Effector memory CD4-positive, alpha-beta T cell (primary cell): Measurements from ENCODE around the gene RBFOX1.

Experiments
- DNase-seq, 3 donors: peaks; one replicate each; pipeline ENCODE4 v3.0.0-alpha.2; 2020
- H3K27ac ChIP-seq: 2 replicates; pipeline ENCODE4 v1.7.0; 2013; ENCODE audit warnings: mild to moderate bottlenecking, low read length, moderate library complexity; ENCODE audit not compliant: insufficient read depth, poor library complexity, severe bottlenecking
- H3K27me3 ChIP-seq: replicated peaks from 2 replicates; pipeline ENCODE4 v1.7.0; 2013; ENCODE audit warnings: mild to moderate bottlenecking, low read length; ENCODE audit not compliant: insufficient read depth, control insufficient read depth, poor library complexity, severe bottlenecking
- H3K36me3 ChIP-seq: 2 replicates; pipeline ENCODE4 v1.7.0; 2013; ENCODE audit warnings: mild to moderate bottlenecking, low read length, moderate library complexity; ENCODE audit not compliant: control insufficient read depth, insufficient read depth
- H3K4me1 ChIP-seq: 2 replicates; pipeline ENCODE4 v1.7.0; 2013; ENCODE audit warnings: low read length, mild to moderate bottlenecking; ENCODE audit not compliant: control insufficient read depth, insufficient read depth, poor library complexity, severe bottlenecking
- H3K4me3 ChIP-seq: 2 replicates; pipeline ENCODE4 v1.7.0; 2013; ENCODE audit warnings: low read length, low read depth, mild to moderate bottlenecking; ENCODE audit not compliant: insufficient read depth, poor library complexity, severe bottlenecking
- H3K9me3 ChIP-seq: 2 replicates; pipeline ENCODE4 v1.7.0; 2013; ENCODE audit warnings: mild to moderate bottlenecking, low read length, moderate library complexity; ENCODE audit not compliant: control insufficient read depth

RBFOX1 gene

DNA sequence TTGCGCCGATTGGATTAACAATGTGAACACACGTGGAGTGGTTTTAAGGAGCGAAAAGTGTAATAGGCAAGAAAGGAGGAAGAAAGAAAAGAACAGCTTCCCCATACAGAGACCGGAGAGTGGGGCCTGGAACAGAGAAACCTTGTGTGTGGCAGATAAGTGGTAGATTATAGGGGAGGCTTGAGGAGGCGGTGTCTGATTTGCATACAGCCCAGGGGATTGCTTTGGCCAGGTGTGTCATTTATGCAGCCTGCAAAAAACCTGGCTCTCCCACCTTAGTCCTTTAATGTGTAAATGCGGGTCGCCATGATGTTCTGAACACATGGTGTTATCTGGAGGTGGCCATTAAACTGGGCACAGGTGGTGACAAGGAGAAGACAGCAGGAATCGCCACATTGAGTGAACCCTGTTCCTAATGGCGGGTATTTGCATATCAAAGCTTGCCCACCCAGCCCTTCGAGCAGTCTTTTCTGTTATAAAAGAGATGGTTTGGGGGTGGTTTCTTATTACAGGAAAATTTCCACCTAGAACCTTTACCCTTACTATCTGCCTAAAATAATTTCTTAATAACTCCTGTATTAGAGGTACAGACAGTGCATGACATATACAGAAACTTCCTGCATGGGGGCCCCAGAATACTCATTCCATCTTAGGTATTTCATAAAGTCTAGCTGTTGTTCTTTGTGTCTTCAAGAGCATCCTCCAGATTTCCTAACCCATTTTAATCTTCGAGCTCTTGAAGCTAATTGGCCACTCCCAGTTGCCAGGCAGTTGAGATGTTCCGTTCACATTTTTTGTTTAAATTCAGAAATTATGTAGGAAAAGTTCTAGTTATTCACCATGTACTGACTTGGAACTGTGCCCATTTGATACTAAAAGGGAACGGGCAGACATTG lies 292.5 kb downstream of the RBFOX1 start:
- Histone ChIP-seq H3K36me3 (no peaks in the 10 kb centered on the region), H3K27me3 (no peaks in the 10 kb centered on the region), H3K9me3 (no peaks in the 10 kb centered on the region), H3K4me1 (no peaks in the 10 kb centered on the region), H3K4me3 (no peak overlapping the region), H3K27ac (no peak overlapping the region)
- no peak for DNase-seq

DNA sequence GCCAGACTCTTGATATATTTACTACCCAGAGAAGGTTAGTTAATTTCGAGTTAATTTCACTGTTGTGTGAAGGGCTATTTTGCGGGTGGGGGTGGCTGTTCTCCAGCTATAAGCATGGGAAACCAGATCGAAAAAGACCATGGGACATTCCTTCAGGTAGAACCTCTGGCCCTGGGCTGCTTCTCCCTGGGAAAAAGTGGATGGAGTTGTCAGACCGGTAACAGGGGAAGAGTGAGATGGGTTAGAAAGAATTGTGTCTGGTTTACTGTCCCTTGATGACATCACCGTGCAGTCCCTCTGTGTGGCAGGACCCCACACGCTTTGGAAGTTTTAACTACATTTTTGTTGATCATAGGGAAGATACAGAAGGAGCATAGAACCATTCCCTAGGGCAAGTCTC lies 296.3 kb downstream of the RBFOX1 start:
- Histone ChIP-seq H3K27me3 (no peaks in the 10 kb centered on the region), H3K4me3 (no peak overlapping the region), H3K4me1 (no peaks in the 10 kb centered on the region), H3K27ac (no peak overlapping the region), H3K9me3 (no peaks in the 10 kb centered on the region), H3K36me3 (no peaks in the 10 kb centered on the region)
- DNase-seq = no peak

DNA sequence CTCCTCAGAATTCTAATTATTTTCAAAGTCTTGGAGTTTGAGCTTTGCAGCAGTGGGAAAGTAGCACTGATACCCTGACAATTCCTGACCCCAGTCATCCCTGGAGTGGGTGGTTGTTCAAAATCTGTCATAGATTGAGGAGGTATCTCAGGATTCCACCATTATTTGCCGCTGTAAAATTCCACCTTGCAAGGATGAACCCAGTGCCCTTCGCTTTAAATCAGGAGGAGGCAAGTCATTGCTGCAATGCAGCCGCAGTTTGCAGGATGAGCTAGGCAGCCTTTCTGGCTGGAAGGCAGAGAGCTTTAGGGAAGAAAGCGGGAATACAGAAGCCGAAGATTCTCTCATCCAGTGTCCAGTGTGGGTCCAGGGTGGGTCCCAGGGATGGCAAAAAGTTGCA lies 296.9 kb downstream of the RBFOX1 start:
- no peaks in the 10 kb centered on the region for H3K27me3 ChIP-seq
- H3K27ac ChIP-seq = no peak overlapping the region
- no peaks in the 10 kb centered on the region for H3K9me3 ChIP-seq
- H3K36me3 ChIP-seq = no peaks in the 10 kb centered on the region
- H3K4me3 ChIP-seq = no peak overlapping the region
- no peaks in the 10 kb centered on the region for H3K4me1 ChIP-seq
- DNase-seq = no peak

DNA sequence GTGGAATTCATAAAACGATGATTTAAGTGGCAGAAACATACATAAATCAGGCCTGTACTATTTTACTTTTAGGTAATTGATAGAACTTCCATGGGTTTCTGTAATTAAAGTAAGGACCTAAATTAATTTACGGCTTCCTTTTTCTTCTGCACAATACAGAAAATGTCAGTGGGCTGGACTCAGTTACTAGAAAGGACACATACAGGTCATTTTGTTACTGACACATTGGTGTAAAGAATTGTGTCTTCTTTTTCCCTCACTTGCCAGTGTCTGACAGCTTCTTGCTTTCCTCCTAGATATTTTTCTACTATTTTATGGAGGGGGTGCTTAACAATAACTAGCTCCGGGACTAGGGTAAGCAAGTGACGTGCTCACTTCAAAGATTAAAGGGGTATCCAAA lies 304.8 kb downstream of the RBFOX1 start:
- no peak for DNase-seq
- Histone ChIP-seq H3K4me1 (no peaks in the 10 kb centered on the region), H3K27me3 (no peaks in the 10 kb centered on the region), H3K27ac (no peak overlapping the region), H3K4me3 (no peak overlapping the region), H3K9me3 (no peaks in the 10 kb centered on the region), H3K36me3 (no peaks in the 10 kb centered on the region)

DNA sequence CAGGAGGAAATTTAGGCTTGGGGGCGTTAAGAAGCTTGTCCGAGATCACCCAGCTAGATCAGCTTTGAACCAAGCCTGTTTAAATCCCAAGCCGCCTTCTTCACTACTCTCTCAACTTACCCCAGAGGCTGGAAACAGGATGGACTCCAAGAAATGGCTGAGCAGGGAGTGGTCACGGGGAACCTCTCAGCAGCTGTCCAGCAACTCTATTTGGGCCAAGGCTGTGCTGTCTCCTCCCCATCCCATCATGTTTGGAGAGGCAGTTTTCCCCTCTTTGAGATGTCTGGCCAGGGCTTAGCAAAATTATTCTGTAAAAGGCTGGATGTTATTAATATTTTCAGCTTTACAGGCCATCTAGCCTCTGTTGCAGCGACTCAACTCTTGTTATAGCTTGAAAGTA lies 305.7 kb downstream of the RBFOX1 start:
- no peaks in the 10 kb centered on the region for H3K36me3 ChIP-seq
- H3K4me3 ChIP-seq = no peak overlapping the region
- no peaks in the 10 kb centered on the region for H3K27me3 ChIP-seq
- no peaks in the 10 kb centered on the region for H3K9me3 ChIP-seq
- no peaks in the 10 kb centered on the region for H3K4me1 ChIP-seq
- no peak overlapping the region for H3K27ac ChIP-seq
- no peak for DNase-seq

- DNase-seq = no peak
- H3K27ac ChIP-seq = no peak overlapping the region
- H3K36me3 ChIP-seq = no peaks in the 10 kb centered on the region
- H3K4me3 ChIP-seq = no peak overlapping the region
- H3K4me1 ChIP-seq = no peaks in the 10 kb centered on the region
- H3K9me3 ChIP-seq = no peaks in the 10 kb centered on the region
- no peaks in the 10 kb centered on the region for H3K27me3 ChIP-seq
Observed at GRCh38 chr16:7640334-7640733, 307.7 kb downstream of the RBFOX1 start.

DNA sequence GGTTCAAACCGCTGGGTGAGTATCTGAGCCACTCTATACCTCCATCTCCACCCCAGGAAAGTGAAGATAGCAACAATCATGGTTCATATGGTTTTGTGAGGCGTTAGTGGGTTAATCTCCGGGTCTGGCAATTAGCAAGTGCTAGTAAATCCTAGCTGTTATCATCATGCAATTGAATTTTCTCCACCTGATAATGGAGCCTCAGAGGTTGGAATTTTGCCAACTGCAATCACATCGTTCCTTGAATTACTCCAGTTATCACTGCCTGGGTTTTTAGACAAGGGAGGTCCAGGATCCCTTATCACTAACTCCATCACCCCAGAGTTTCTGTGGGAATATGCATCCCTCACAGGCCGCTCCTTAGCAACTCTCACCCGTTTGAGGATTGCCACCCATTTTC lies 311.5 kb downstream of the RBFOX1 start:
- Histone ChIP-seq H3K36me3 (no peaks in the 10 kb centered on the region), H3K4me1 (no peaks in the 10 kb centered on the region), H3K27ac (no peak overlapping the region), H3K4me3 (no peak overlapping the region), H3K27me3 (no peaks in the 10 kb centered on the region), H3K9me3 (no peaks in the 10 kb centered on the region)
- DNase-seq = no peak

DNA sequence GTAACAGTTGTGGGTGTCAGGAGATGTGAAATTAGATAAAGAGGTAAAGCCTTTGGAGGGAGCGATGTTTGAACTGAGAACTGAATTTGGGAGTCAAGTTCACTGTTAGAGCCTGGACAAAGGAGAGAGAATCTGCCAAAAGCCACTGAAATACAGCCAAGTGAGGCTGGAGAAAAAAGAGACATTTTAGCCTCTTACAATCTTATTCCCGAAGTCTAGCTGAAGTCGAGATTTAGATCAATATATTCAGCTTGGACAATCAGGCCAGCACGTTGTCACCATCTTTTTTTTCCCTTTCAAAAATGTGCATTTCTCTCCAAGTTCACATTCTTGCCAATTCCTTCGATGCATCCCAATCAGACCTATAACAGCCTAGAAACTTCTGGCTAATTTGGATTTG lies 312.2 kb downstream of the RBFOX1 start:
- Histone ChIP-seq H3K27ac (no peak overlapping the region), H3K4me3 (no peak overlapping the region), H3K36me3 (no peaks in the 10 kb centered on the region), H3K9me3 (no peaks in the 10 kb centered on the region), H3K27me3 (no peaks in the 10 kb centered on the region), H3K4me1 (no peaks in the 10 kb centered on the region)
- DNase-seq = no peak

DNA sequence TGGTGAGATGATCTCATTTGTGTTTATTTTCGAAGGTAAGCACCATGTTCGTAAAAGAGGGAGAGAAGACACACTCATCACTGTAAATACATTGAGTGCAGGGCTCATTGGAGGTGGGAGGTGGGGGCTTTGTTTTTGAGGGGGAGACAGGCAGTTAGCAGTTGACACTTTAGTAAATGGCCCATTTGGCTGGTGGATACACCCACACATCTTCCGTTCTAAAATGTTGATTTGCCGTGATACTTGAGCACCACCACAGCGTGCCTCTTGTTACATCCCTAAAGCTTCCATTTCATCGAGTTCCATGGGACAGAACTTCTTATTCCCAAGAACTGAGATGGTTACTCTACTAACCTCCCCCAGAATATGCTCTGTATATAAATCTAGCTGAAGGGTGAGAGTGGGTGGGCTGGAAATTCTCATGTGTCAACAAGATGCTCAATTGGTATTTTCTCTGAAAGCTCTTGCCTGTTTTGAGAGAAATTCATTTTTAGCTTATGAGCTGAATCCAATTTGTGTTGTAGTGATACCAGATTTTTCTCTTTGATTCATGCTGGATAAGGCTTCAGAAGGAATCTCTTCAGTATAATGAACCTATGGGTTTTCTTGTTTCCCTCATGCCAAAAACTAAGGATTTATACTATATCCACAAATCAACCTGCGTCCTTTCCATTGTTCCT lies 314.3 kb downstream of the RBFOX1 start:
- no peak for DNase-seq
- Histone ChIP-seq H3K9me3 (no peaks in the 10 kb centered on the region), H3K27me3 (no peaks in the 10 kb centered on the region), H3K27ac (no peak overlapping the region), H3K36me3 (no peaks in the 10 kb centered on the region), H3K4me3 (no peak overlapping the region), H3K4me1 (no peaks in the 10 kb centered on the region)

DNA sequence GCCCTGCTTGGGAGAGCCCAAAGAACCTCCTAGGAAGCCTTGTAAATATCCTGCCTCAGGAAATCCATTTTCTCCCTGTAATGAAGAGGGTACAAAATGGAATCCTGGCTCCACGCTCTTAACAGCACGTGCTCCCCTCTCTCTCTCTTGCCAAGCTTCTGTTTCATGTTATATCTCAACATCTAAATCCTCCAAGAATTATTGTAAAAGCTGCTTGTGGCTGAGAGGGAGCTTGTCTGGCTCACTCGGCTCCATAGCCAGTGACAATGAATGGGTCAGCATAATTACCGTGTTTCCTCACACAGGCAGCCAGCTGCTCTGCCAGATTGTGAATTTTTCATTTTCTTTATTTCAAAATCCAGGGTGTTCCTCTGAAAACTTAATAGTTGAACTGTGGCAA lies 317.8 kb downstream of the RBFOX1 start:
- Histone ChIP-seq H3K9me3 (no peaks in the 10 kb centered on the region), H3K4me1 (no peaks in the 10 kb centered on the region), H3K27ac (no peak overlapping the region), H3K4me3 (no peak overlapping the region), H3K36me3 (no peaks in the 10 kb centered on the region), H3K27me3 (no peaks in the 10 kb centered on the region)
- DNase-seq = no peak
